Uterus (tissue), 4 donors: Measurements from ENCODE around the gene RAPGEF5. TPM values are rescaled to one million over a fixed set of nuclear protein-coding genes. Genes with fewer than 3 reads are reported as not detected.

Experiments
- DNase-seq, 2 donors: peaks; one replicate each; pipeline ENCODE4 v3.0.0-alpha.2; 2019 to 2020
- H3K27ac ChIP-seq, 2 donors: fragments of 200-600 bp; sonication (generic); 1 replicate in 1 of 2; 2 replicates in 1 of 2; pipeline ENCODE4 v1.5.1; 2016 to 2018
- H3K27me3 ChIP-seq, 2 donors: fragments of 200-600 bp; sonication (generic); one replicate each; pipeline ENCODE4 v1.5.1; 2018 to 2019; ENCODE audit warnings: control low read depth in 1 of 2
- H3K36me3 ChIP-seq, 2 donors: fragments of 200-600 bp; sonication (generic); one replicate each; pipeline ENCODE4 v1.5.1; 2019; ENCODE audit warnings: control low read depth in 1 of 2
- H3K4me1 ChIP-seq, 2 donors: fragments of 200-600 bp; sonication (generic); one replicate each; pipeline ENCODE4 v1.5.1; 2018 to 2019; ENCODE audit warnings: control low read depth in 1 of 2
- H3K4me3 ChIP-seq, 2 donors: fragments of 200-600 bp; sonication (generic); 1 replicate in 1 of 2; 2 replicates in 1 of 2; pipeline ENCODE4 v1.5.1; 2018 to 2019; ENCODE audit warnings: mild to moderate bottlenecking in 1 of 2
- H3K9me3 ChIP-seq, 2 donors: fragments of 200-600 bp; sonication (generic); one replicate each; pipeline ENCODE4 v1.5.1; 2019; ENCODE audit warnings: control low read depth in 1 of 2
- CTCF ChIP-seq, 4 experiments: fragments of 200-600 bp in 2 of 4; fragments of 450-650 bp in 2 of 4; sonication (generic) in 2 of 4; IDR thresholded peaks; one replicate each; pipeline ENCODE4 v1.5.1; 2016 to 2019; ENCODE audit warnings: antibody characterized with exemption in 4 of 4, mild to moderate bottlenecking in 2 of 4, moderate library complexity in 1 of 4
- POLR2A ChIP-seq, 2 donors: fragments of 450-650 bp; IDR thresholded peaks; one replicate each; pipeline ENCODE4 v1.6.1; 2016; ENCODE audit warnings: antibody characterized with exemption in 2 of 2, mild to moderate bottlenecking in 1 of 2, moderate library complexity in 1 of 2
- intact Hi-C: fragments of 100-400 bp; cut with DNase I; formaldehyde crosslinking; loops from one replicate; pipeline ENCODE4 v1.15.1; 2023; ENCODE audit warnings: low total_unique reads
- total RNA-seq, 4 donors: library from RNA; depleted of rRNA in 3 of 4; stranded (reverse); fragments of >200 nt in 3 of 4; gene quantifications; one replicate each; pipeline versions ENCODE4 v1.1.0 to v1.2.4, GENCODE V29; 2014 to 2023
- donor health status: DM: yes; HTN: yes; CAD: no.

RAPGEF5 gene
- total RNA-seq, 4 donors from 2014 or later = 44.7 to 124 (median 55.1) TPM

GRCh38 chr7:22378199-22378980 is 21.4 kb upstream of the RAPGEF5 start:
- DNase-seq = no peak
- intact Hi-C loops = no loop called here
- Histone ChIP-seq H3K9me3 (no peaks in the 10 kb centered on the region), H3K27ac (no peak overlapping the region), H3K4me3 (no peak overlapping the region), H3K36me3 (no peaks in the 10 kb centered on the region), H3K27me3 (no peaks in the 10 kb centered on the region), H3K4me1 (no peaks in the 10 kb centered on the region)
- no peak for TF ChIP-seq POLR2A (IDR thresholded peaks at IDR 0.05)
- no peak for TF ChIP-seq CTCF (IDR thresholded peaks at IDR 0.05)

GRCh38 chr7:22377703-22378102 is 20.7 kb upstream of the RAPGEF5 start:
- Histone ChIP-seq H3K9me3 (no peaks in the 10 kb centered on the region), H3K27ac (no peak overlapping the region), H3K4me3 (no peak overlapping the region), H3K4me1 (no peaks in the 10 kb centered on the region), H3K36me3 (no peaks in the 10 kb centered on the region), H3K27me3 (no peaks in the 10 kb centered on the region)
- DNase-seq = no peak
- TF ChIP-seq CTCF (IDR thresholded peaks at IDR 0.05) (no peak), POLR2A (IDR thresholded peaks at IDR 0.05) (no peak)
- intact Hi-C loops = no loop called here

- TF ChIP-seq CTCF (IDR thresholded peaks at IDR 0.05) (no peak), POLR2A (IDR thresholded peaks at IDR 0.05) (no peak)
- no peak for DNase-seq
- H3K27ac ChIP-seq = no peak overlapping the region
- no peaks in the 10 kb centered on the region for H3K36me3 ChIP-seq
- H3K4me1 ChIP-seq = no peaks in the 10 kb centered on the region
- H3K4me3 ChIP-seq = no peak overlapping the region
- intact Hi-C loops = no loop called here
- H3K9me3 ChIP-seq = no peaks in the 10 kb centered on the region
- no peaks in the 10 kb centered on the region for H3K27me3 ChIP-seq
These were observed 18.6 kb upstream of the RAPGEF5 start for GRCh38 chr7:22375359-22376048.

- no peak overlapping the region for H3K27ac ChIP-seq
- TF ChIP-seq POLR2A (IDR thresholded peaks at IDR 0.05) (no peak), CTCF (IDR thresholded peaks at IDR 0.05) (no peak)
- intact Hi-C loops = no loop called here
- DNase-seq = no peak
- H3K4me3 ChIP-seq = no peak overlapping the region
- no peaks in the 10 kb centered on the region for H3K36me3 ChIP-seq
- H3K4me1 ChIP-seq = no peaks in the 10 kb centered on the region
- H3K9me3 ChIP-seq = no peaks in the 10 kb centered on the region
- no peaks in the 10 kb centered on the region for H3K27me3 ChIP-seq
These were observed 17.0 kb upstream of the RAPGEF5 start for GRCh38 chr7:22373911-22374310.

- Histone ChIP-seq H3K4me3 (no peak overlapping the region), H3K4me1 (no peaks in the 10 kb centered on the region), H3K36me3 (no peaks in the 10 kb centered on the region), H3K27ac (no peak overlapping the region), H3K9me3 (no peaks in the 10 kb centered on the region), H3K27me3 (no peaks in the 10 kb centered on the region)
- intact Hi-C loops = no loop called here
- TF ChIP-seq POLR2A (IDR thresholded peaks at IDR 0.05) (no peak), CTCF (IDR thresholded peaks at IDR 0.05) (no peak)
- no peak for DNase-seq
These were observed 16.4 kb upstream of the RAPGEF5 start for GRCh38 chr7:22373388-22373787.
